HepG2 (cell line): ENCODE data around the gene CPT1B. TPM values are rescaled to one million over a fixed set of nuclear protein-coding genes. Genes with fewer than 3 reads are reported as not detected.
A peak's percentile ranks its signal among the peaks of the same experiment; 100 is the strongest.

Experiments used
- CENPX ChIP-seq: sonication (generic); formaldehyde crosslinking; IDR thresholded peaks from 2 replicates; pipeline ENCODE4 v1.9.0; 2021; ENCODE audit warnings: mild to moderate bottlenecking, missing genetic modification reagents, moderate library complexity
- HNRNPLL ChIP-seq: fragments of 200-400 bp; formaldehyde crosslinking; IDR thresholded peaks from 2 replicates; pipeline ENCODE4 v1.6.1; 2017; ENCODE audit warnings: mild to moderate bottlenecking, low read depth, low read length; ENCODE audit not compliant: poor library complexity, severe bottlenecking
- SMARCE1 ChIP-seq: fragments of 450-650 bp; IDR thresholded peaks from 2 replicates; pipeline ENCODE4 v1.6.1; 2017; ENCODE audit warnings: borderline replicate concordance
- ZKSCAN1 ChIP-seq: fragments of 150-350 bp; IDR thresholded peaks from 2 replicates; pipeline ENCODE4 v1.6.1; 2014; ENCODE audit warnings: low read length
- ZMYM2 ChIP-seq: sonication (generic); formaldehyde crosslinking; IDR thresholded peaks from 2 replicates; pipeline ENCODE4 v1.8.0; 2022; ENCODE audit warnings: mild to moderate bottlenecking, missing genetic modification reagents
- ZNF296 ChIP-seq: sonication (generic); formaldehyde crosslinking; conservative IDR thresholded peaks from 2 replicates; pipeline ENCODE4 v1.5.0; 2020; ENCODE audit warnings: mild to moderate bottlenecking, missing genetic modification reagents
- ZNF543 ChIP-seq: sonication (generic); formaldehyde crosslinking; IDR thresholded peaks from 2 replicates; pipeline ENCODE4 v1.4.0; 2020; ENCODE audit warnings: mild to moderate bottlenecking, missing genetic modification reagents
- ZNF773 ChIP-seq: sonication (generic); formaldehyde crosslinking; IDR thresholded peaks from 2 replicates; pipeline ENCODE4 v1.4.0; 2020; ENCODE audit warnings: missing genetic modification reagents, borderline replicate concordance
- ZNF83 ChIP-seq: sonication (generic); formaldehyde crosslinking; IDR thresholded peaks from 2 replicates; pipeline ENCODE4 v1.4.0; 2020; ENCODE audit warnings: missing genetic modification reagents, mild to moderate bottlenecking, borderline replicate concordance
- polyA plus RNA-seq, 8 experiments: library from polyadenylated mRNA; depleted of rRNA in 3 of 8; stranded (reverse) in 7 of 8; unstranded in 1 of 8; fragments of >200 nt; fragmentation: Illumina TruSeq in 4 of 8; extraction: Trizol in 4 of 8; gene quantifications; 2 replicates each; pipeline versions ENCODE4 v1.2.1 to v1.2.3, GENCODE V29; 2011 to 2016; ENCODE audit warnings: low read depth in 4 of 8, missing spikeins in 1 of 8, mixed read lengths in 1 of 8; ENCODE audit not compliant: insufficient read depth in 1 of 8
- total RNA-seq, 5 experiments: library from RNA; depleted of rRNA; stranded (reverse); fragments of >200 nt; fragmentation: Illumina TruSeq; extraction: Trizol; gene quantifications; 2 replicates each; pipeline ENCODE4 v1.2.3, GENCODE V29; 2016; ENCODE audit warnings: low read depth in 1 of 5
- TF ChIP-seq, protein P1 (sequence below): sonication (generic); formaldehyde crosslinking; IDR thresholded peaks from 2 replicates; pipeline ENCODE4 v1.4.0; 2020; ENCODE audit warnings: missing genetic modification reagents
- TF ChIP-seq, protein P2 (sequence below), 2 experiments: sonication (generic) in 1 of 2; formaldehyde crosslinking in 1 of 2; IDR thresholded peaks; 2 replicates each; pipeline versions ENCODE4 v1.6.1 to v1.9.0; 2014 to 2022; ENCODE audit warnings: antibody characterized with exemption in 1 of 2, borderline replicate concordance in 1 of 2, inconsistent platforms in 1 of 2, low read depth in 1 of 2, missing genetic modification reagents in 1 of 2
- TF ChIP-seq, protein P3 (sequence below): sonication (generic); formaldehyde crosslinking; IDR thresholded peaks from 2 replicates; pipeline ENCODE4; 2020; ENCODE audit warnings: missing genetic modification reagents, mild to moderate bottlenecking, borderline replicate concordance
- TF ChIP-seq, protein P4 (sequence below): sonication (generic); formaldehyde crosslinking; IDR thresholded peaks from 2 replicates; pipeline ENCODE4 v1.4.0; 2020; ENCODE audit warnings: mild to moderate bottlenecking, low read depth, missing genetic modification reagents

Gene CPT1B
- total and polyA plus RNA-seq, 2 of the 13 experiments (the other 11 are each of a cell fraction or from before 2014, with no cell fraction given), result 9.2 to 19.5 TPM

DNA sequence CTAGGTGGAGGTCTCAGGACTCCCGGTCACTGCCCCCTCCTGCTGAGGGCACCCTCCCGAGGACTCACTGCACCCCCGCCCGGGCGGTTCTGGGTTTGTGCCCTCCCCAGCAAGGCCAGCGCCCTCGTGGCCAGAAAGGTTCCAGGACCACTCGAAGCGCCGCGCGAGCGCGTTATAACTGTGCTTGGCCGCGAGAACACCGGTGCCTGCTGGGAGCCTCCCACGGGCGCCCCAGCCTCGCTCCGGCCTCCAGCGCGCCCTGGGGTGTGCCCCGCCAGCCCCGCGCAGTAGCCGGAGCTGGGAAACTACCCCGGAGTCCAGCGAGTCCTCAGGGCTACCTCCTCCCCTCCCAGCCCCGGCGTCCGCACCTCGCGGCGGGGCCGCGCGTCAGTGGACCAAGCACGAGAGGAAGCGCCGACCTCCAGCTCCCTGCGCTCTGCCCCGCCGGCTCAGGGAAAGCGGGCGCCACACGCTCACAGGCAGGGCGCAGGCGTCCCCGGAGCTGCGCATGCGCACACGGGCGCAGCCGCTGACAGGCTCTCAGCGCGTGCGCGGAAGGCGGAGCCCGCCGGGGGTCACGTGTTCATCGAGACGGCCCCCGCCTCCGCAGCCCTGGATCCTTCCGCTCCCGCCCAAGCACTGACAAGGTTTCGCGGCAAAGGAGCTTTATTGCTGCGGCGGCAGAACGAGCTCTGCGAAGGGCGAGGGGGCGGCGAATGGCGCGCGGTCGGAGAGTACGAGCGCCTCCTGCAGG, 52.9 kb downstream of the CPT1B start, which contains the start of gene SCO2 (continued):
- TF ChIP-seq, protein P1, sequence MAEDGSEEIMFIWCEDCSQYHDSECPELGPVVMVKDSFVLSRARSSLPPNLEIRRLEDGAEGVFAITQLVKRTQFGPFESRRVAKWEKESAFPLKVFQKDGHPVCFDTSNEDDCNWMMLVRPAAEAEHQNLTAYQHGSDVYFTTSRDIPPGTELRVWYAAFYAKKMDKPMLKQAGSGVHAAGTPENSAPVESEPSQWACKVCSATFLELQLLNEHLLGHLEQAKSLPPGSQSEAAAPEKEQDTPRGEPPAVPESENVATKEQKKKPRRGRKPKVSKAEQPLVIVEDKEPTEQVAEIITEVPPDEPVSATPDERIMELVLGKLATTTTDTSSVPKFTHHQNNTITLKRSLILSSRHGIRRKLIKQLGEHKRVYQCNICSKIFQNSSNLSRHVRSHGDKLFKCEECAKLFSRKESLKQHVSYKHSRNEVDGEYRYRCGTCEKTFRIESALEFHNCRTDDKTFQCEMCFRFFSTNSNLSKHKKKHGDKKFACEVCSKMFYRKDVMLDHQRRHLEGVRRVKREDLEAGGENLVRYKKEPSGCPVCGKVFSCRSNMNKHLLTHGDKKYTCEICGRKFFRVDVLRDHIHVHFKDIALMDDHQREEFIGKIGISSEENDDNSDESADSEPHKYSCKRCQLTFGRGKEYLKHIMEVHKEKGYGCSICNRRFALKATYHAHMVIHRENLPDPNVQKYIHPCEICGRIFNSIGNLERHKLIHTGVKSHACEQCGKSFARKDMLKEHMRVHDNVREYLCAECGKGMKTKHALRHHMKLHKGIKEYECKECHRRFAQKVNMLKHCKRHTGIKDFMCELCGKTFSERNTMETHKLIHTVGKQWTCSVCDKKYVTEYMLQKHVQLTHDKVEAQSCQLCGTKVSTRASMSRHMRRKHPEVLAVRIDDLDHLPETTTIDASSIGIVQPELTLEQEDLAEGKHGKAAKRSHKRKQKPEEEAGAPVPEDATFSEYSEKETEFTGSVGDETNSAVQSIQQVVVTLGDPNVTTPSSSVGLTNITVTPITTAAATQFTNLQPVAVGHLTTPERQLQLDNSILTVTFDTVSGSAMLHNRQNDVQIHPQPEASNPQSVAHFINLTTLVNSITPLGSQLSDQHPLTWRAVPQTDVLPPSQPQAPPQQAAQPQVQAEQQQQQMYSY (CRISPR knock-in tag), result no peak
- TF ChIP-seq CENPX (CRISPR knock-in tag), result no peak
- TF ChIP-seq, protein P2, sequence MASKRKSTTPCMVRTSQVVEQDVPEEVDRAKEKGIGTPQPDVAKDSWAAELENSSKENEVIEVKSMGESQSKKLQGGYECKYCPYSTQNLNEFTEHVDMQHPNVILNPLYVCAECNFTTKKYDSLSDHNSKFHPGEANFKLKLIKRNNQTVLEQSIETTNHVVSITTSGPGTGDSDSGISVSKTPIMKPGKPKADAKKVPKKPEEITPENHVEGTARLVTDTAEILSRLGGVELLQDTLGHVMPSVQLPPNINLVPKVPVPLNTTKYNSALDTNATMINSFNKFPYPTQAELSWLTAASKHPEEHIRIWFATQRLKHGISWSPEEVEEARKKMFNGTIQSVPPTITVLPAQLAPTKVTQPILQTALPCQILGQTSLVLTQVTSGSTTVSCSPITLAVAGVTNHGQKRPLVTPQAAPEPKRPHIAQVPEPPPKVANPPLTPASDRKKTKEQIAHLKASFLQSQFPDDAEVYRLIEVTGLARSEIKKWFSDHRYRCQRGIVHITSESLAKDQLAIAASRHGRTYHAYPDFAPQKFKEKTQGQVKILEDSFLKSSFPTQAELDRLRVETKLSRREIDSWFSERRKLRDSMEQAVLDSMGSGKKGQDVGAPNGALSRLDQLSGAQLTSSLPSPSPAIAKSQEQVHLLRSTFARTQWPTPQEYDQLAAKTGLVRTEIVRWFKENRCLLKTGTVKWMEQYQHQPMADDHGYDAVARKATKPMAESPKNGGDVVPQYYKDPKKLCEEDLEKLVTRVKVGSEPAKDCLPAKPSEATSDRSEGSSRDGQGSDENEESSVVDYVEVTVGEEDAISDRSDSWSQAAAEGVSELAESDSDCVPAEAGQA (IDR thresholded peaks at IDR 0.05; ENCODE audit: low read depth), result peak; percentile 14; the same call in 1 of the 2 replicates
- TF ChIP-seq, protein P2 (CRISPR knock-in tag; IDR thresholded peaks at IDR 0.05; ENCODE audit: borderline replicate concordance), result no peak; the same call in 1 of the 2 replicates
- TF ChIP-seq ZKSCAN1, result no peak
- peak; percentile 58; the same call in 1 of the 2 replicates for TF ChIP-seq ZNF773 (CRISPR knock-in tag)
- TF ChIP-seq ZNF543, result peak; percentile 77
- TF ChIP-seq ZMYM2 (CRISPR knock-in tag), result no peak
- peak; percentile 67 for TF ChIP-seq HNRNPLL
- TF ChIP-seq, protein P3, sequence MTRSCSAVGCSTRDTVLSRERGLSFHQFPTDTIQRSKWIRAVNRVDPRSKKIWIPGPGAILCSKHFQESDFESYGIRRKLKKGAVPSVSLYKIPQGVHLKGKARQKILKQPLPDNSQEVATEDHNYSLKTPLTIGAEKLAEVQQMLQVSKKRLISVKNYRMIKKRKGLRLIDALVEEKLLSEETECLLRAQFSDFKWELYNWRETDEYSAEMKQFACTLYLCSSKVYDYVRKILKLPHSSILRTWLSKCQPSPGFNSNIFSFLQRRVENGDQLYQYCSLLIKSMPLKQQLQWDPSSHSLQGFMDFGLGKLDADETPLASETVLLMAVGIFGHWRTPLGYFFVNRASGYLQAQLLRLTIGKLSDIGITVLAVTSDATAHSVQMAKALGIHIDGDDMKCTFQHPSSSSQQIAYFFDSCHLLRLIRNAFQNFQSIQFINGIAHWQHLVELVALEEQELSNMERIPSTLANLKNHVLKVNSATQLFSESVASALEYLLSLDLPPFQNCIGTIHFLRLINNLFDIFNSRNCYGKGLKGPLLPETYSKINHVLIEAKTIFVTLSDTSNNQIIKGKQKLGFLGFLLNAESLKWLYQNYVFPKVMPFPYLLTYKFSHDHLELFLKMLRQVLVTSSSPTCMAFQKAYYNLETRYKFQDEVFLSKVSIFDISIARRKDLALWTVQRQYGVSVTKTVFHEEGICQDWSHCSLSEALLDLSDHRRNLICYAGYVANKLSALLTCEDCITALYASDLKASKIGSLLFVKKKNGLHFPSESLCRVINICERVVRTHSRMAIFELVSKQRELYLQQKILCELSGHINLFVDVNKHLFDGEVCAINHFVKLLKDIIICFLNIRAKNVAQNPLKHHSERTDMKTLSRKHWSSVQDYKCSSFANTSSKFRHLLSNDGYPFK (CRISPR knock-in tag), result peak; percentile 91
- TF ChIP-seq SMARCE1, result no peak
- TF ChIP-seq ZNF83 (CRISPR knock-in tag), result no peak; the same call in 1 of the 2 replicates
- no peak for TF ChIP-seq ZNF296 (CRISPR knock-in tag)
- TF ChIP-seq, protein P4, sequence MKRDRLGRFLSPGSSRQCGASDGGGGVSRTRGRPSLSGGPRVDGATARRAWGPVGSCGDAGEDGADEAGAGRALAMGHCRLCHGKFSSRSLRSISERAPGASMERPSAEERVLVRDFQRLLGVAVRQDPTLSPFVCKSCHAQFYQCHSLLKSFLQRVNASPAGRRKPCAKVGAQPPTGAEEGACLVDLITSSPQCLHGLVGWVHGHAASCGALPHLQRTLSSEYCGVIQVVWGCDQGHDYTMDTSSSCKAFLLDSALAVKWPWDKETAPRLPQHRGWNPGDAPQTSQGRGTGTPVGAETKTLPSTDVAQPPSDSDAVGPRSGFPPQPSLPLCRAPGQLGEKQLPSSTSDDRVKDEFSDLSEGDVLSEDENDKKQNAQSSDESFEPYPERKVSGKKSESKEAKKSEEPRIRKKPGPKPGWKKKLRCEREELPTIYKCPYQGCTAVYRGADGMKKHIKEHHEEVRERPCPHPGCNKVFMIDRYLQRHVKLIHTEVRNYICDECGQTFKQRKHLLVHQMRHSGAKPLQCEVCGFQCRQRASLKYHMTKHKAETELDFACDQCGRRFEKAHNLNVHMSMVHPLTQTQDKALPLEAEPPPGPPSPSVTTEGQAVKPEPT, result peak; percentile 63; the same call in 1 of the 2 replicates
